ENCODE measurements around the gene AHI1.

- TF ChIP-seq EP300 (IDR thresholded peaks at IDR 0.05): no peak
- TF ChIP-seq POLR2A (IDR thresholded peaks at IDR 0.05): no peak
- TF ChIP-seq CTCF (IDR thresholded peaks at IDR 0.05): no peak
Observed at GRCh38 chr6:135280375-135281136, 217.0 kb downstream of the AHI1 start.

Measured in ovary (tissue), 3 donors.